IPS-11a (cell line): Measurements from ENCODE around the gene COX14.

Experiments
- H3K4me3 ChIP-seq: one replicate; pipeline ENCODE4 v1.5.1; 2013; ENCODE audit warnings: low read depth, low read length, control low read depth

Gene COX14

DNA sequence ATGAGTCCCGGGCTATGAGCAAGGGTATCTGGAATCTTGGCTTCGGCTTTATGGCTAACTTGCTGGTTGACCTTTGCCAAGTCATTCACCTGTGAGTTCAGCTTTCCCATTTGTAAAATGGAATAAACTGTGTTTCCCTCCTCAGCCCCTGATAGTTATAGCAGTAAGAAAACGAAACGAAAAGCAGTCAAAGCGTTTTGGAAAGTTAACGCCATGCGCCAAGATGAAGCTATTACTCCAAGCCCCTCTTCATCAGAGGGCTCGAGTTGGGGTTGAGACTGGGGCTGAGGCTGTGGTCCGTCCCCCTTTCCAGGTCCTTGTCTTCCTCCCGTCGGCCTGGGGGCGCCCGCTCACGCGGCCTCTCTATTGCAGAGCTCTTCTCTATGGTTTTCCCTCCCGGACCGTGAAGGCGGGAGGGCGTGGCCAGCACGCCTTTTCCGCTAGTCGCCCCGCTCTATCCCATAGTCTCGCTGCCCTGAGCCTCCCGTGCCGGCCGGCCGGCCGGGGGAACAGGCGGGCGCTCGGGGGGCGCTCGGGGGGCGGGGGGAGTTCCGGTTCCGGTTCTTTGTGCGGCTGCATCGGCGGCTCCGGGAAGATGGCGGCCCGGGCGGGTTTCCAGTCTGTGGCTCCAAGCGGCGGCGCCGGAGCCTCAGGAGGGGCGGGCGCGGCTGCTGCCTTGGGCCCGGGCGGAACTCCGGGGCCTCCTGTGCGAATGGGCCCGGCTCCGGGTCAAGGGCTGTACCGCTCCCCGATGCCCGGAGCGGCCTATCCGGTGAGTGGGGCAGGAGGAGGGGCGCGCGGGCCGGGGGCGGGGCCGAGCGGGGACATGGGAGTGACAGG is 27.0 kb upstream of the COX14 start, which contains the start of gene SMARCD1:
TSS of gene SMARCD1 (plus strand) at position 568 of the 840 bp plus-strand sequence. CDS start at position 596, 28 bp downstream.
- peak within 1 kb of the TSS; percentile 81 for H3K4me3 ChIP-seq

DNA sequence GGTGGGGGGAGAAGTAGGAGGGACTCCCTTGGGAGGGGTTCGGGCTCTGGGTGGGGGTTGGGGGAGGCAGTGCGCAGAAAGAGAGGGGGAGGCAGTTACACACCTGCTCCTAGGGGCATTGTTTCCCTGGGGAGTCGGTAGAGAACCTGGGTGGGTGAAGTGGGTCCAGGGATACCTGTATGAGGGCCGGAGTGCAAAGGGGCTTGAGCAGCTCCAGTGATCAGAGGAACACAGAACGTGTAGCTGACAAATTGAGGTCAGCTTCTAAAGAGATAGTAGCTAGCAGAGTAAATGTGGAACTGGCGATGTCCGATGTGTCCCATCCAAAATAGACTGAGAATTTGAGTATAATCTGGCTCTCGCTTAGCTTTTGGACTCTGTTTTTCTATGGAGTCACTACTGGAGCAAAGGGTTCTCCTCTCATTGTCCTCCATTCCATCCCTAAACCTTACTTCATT is 26.4 kb upstream of the COX14 start:
- peak overlapping the region; percentile 69 for H3K4me3 ChIP-seq

DNA sequence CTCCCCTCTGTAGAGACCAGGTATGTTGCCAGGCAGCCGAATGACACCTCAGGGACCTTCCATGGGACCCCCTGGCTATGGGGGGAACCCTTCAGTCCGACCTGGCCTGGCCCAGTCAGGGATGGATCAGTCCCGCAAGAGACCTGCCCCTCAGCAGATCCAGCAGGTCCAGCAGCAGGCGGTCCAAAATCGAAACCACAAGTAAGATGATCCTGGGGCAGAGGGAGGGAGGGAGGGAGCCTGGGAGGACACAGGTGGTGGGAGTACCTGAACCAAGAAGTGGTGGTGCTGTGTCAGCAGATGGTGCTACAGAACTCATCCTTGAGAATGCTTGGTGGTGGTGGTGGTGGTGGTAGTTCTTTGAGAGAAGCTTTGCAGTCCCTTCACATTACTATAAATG is 25.9 kb upstream of the COX14 start:
- peak overlapping the region; percentile 69 for H3K4me3 ChIP-seq

DNA sequence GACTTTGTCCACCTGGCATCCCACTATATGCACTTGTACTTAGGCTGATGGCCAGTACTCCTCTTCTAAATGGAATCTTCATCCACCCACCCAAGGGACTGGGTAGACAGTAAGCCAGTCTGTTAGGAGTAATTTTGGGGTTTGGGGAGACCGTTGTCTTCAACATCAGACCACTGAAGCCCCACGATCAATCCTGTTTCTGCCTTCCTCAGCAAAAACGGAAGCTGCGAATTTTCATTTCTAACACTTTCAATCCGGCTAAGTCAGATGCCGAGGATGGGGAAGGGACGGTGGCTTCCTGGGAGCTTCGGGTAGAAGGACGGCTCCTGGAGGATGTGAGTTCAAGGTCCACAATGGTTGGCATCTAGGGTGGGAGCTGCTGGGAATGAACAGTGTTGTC is 24.9 kb upstream of the COX14 start:
- H3K4me3 ChIP-seq: no peak overlapping the region

DNA sequence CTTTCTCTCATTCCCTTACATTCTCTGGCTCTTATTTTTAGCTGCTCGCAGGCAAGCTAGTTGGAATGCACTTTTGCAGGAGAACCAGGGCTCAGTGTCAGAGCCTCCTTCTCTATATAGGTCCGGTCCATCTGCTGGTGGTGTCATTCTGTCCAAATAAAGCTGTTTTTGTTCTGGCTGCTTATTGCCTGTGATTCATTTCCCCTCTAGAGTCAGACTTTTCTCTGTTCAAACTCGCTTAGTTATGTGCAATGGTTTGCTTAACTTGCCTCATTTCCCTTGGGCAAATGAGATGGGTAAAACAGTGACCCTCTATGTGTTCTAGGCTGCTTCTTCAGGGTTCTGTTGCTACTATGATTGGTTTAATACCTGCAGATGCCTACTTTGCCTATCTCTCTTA is 24.0 kb upstream of the COX14 start:
- H3K4me3 ChIP-seq: no peak overlapping the region

DNA sequence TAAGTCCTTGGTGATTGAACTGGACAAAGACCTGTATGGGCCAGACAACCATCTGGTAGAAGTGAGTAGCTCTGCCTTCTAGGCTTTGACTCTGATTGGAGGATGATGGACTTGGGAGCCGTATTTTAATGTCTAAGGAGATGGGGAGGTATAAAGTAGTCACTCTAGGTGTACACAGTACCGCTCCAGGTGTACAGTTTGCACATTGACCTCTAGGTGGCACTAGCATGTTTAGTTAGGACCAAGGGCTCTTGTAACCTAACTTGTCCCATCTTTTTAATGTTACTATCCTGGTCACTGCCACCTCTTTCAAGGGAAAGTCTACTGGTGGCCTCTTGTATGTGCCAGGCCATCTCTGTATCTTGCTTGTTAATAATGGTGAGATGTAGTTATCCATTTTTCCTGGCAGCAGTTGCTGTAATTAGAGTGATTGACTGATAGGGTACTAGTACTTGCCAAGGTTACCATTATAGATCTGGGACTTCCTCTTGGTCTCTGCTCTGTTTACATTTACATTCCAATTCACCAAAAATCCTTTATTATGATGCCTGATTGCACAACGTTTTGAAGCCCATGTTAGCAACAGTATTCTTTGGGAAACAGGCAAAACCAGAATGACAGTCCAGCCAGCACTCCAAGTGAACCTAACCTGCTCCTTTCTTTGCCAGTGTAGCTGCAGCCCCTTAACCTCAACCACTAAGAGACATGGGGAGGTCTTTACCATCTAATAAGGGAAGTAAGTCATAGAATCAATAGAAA is 23.3 kb upstream of the COX14 start:
- H3K4me3 ChIP-seq: no peak overlapping the region

DNA sequence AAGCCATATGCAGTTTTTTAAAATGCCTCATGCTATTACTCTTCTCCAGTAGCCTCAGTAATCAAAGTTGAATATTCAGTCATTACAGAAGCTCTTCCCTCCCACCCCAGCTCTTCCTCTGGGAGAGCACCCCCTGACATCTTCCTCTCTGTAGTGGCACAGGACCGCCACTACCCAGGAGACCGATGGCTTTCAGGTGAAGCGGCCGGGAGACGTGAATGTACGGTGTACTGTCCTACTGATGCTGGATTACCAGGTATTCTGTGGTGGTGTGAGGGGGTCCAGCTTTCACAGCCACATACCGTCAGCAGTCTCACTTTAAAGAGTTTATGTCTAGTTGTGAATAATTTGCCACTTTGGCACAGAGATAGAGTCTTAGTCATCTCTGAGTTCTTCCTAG is 22.3 kb upstream of the COX14 start:
- H3K4me3 ChIP-seq: no peak overlapping the region

DNA sequence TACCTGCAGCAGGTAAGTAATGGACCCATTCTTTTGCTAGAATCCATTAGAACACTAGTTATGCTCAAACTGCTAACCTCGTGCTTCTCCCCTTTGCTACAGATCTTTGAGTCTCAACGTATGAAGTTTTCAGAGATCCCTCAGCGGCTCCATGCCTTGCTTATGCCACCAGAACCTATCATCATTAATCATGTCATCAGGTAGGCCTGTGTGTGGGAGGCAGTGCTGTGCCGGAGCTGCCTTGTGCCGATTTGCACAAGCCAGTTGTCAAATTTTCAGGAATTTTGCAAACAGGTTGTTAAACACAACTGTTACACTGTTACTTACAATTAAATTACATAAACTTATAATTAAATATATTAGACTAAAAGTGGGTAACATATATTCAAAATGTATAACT is 21.6 kb upstream of the COX14 start:
- H3K4me3 ChIP-seq: no peak overlapping the region

DNA sequence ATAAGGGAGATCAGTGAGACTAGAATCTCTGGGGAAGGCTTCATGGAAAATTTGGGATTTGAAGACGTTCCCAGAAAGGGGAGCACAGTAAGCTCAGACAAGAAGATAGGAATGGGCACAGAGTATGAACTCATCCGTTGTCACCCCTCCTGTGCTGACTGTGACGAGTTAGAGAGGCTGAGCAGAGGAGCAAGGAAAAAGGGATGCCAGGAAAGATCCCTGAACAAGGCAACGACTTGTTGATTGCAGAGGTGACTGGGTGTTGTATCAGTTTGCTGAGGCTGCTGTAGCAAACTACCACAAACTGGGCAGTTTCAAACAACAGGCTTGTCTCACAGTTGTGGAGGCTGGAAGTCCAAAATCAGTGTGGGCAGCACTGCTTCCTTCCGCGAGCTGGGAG is 14.1 kb upstream of the COX14 start:
- H3K4me3 ChIP-seq: no peak overlapping the region

DNA sequence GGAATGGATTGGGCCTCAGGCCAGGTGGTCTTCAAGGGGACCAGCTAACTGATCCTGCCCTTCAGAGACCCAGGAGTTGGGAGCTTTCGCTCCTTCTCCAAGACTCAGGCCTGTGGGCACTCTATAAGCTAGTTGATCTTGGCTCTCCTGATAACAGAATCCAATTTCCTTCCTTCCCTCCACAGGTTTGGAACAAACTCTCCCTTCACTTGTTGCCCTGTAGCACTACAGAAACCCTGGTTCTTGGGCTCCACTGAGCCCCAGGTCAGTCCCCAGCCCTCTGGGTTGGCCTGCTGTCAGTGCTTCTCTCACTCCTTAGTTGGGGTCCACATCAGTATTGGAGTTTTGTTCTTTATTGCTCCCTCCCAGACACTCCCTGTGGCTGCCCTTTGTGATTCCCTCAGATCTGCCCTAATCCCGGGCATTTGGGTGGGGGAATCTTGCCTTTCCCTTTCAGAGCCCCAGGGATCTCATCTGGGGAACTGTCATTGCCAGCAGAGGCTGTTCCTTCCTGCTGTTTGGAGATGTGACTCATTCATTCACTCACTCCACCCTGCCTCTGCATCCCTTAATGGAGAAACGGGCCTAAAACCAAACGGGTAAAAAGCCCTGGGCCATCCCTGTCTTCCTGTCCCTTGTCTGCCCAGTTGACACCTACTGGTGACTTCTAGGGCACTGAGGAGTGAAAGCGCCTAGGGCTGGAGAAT is 12.6 kb upstream of the COX14 start:
- no peak overlapping the region for H3K4me3 ChIP-seq

DNA sequence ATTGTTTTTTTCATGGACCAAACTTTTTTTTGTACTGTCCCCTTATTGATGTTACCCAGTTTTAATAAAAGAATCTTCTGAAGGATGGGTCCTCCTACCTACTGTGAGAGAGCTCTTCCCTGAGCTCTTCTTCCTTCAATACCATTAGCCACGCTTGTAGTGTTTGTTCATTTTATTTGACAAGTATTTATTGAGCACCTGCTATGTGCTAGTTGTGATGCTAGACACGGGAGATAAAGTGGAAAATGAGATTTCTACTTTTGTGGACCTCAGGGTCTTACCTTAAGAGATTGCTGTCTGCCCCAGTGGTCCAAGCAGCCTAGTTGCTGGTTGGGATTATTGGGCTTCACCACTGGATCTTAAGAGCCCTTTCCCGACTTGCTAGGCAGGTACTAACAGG is 11.5 kb upstream of the COX14 start:
- no peak overlapping the region for H3K4me3 ChIP-seq

DNA sequence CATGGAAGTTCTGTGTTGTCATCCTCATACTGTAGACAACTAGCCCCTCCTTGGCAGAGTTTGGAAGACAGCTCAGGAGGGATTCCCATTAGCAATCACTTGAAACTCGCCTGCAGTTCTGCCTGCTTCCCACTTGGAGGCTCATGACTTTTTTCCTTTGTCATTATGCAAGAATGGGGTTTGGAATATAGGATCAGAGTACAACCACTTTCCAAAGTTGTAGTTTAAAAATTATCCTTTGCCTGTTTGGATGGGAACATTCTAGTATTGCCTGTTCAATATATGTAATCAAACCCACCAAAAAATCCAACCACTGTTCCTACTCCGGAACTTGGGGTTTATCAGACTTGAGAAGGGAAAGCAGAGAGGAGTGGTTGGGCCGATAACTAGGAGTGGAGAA is 10.4 kb upstream of the COX14 start:
- no peak overlapping the region for H3K4me3 ChIP-seq

DNA sequence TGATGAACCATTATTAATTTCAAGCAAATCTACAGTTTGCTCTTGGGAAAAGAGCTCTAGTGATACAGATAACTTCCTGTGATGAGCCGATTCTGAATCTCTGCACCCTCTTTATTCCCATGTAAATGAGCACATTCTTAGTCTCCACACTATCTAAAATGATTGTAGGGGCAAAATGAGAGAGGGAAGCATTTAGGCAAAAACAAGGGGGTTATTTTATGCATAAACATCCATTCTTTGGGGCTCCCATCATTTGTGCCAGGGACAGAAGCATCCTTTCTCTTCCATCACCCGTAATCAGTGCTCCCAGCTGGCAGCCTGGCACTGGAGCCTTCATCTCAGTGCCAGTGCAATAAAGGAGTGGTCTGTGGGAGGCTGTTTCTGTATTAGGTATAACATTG is 9.9 kb upstream of the COX14 start:
- H3K4me3 ChIP-seq: no peak overlapping the region

DNA sequence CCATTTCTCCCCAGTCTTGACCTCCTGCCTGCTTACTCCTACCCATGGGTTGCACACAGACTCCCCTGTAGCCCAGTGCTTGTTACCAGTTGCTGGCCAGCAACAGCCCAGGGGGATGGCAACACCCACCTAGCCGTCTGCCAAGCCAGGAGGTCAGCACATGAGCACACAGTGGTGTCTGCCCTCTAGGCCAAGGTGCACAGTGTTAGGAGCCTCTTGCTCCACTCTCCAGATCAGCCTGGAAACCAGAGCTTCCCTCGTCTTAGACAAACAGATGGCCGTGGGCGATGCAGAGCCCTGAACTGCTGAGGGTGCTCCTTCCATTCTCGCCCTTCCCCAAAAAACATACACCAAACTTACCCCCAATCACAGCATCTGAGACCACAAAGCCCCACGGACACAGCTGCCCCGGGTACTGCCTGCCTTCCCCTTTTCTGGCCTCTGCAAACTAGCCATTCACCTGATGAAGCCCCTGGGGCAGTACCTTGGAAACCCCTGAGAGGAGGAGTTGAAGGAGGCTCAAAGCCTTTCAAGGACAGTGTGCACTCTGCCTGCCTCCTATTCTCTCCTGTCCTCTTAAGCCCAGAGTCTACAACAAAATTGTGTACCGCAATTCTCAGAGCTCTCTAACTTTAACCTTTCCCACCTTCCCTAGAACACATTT is 9.3 kb upstream of the COX14 start:
- H3K4me3 ChIP-seq: no peak overlapping the region

DNA sequence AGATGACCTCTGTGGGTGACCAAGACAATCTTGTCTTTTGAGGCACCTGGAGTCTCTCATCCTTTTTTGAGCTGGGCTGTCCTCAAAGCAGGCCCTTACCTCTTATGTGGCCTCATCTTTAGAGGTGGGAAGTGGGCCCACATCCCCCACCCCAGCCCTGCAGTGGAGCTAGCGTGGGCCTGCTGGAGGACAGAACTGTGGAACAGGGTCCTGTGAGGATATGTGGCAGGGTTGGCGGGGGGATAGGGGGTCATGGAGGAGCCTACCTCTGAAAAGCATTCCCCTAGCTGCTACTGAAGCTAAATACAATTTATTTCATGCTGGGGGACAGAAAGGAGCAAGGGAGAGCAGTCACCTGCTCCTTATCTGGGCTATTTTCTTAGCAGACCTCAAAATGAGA is 8.7 kb upstream of the COX14 start:
- H3K4me3 ChIP-seq: no peak overlapping the region

DNA sequence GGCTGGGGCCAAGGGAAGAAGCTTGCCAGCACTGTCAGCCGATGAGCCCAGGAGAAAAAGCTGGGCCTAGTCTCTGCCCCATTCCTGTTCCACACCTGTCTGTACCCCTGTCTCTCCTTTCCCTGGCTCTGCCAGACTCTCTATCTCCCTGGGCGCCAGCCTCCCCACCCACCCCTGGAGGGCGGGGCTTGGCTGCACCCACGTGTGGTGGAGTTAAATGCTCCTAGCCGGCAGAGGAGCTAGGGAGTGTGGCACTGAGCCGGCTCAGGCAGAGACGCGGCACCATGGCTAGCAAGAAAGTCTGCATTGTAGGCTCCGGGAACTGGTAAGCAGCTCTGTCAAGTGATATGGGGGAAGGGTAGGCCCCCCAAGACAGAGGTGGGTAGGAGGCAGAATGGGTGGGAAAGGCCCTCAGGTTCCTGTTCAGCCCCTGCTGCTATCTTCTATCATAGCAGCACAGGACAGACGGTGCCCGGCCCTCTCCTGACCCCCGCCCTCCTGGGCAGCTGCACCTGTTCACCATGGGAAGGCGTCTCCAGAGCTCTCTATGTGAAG is 8.2 kb upstream of the COX14 start, which contains the start of gene GPD1:
TSS of gene GPD1 (plus strand) at position 242 of the 555 bp plus-strand sequence. CDS start at position 285, 43 bp downstream.
- no peak within 1 kb of the TSS for H3K4me3 ChIP-seq

DNA sequence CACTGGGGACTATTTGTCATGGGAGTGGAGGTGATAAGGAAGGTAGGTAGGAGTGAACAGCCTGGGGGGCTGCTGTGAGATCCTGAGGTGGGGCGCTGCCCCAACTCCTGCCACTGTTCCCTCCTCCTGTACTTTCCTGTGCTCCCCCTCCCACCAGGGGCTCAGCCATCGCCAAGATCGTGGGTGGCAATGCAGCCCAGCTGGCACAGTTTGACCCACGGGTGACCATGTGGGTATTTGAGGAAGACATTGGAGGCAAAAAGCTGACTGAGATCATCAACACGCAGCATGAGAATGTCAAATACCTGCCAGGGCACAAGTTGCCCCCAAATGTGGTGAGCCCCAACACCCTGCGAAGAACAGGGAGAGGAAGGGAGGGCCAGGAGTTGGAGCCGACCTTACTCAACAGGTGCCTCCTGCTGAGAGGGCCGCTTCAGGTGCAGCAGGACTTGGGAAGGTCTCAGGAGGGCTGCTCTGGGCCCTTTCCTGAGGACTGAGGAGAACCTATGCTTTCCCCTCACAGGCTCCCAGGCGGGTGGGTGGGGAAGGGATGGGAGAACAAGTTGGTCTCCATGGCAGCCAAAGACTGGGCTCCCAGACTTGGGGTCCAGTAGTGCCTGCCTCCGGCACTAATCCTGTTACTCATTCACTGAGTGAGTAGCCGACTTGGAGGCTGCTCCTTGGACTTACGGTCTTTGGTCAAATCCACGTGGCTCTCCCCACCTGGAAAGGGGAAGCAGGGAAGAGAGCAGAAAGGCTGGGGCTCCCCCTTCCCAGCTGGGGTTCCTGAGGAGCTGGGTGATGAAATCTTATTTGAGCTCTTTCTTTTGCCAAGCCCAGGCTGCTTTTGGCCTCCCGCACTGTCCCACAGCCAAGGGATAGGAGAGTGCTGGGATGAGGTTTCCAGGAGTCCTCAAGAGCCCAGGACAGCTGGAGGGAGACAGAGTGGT is 7.3 kb upstream of the COX14 start:
- no peak overlapping the region for H3K4me3 ChIP-seq

DNA sequence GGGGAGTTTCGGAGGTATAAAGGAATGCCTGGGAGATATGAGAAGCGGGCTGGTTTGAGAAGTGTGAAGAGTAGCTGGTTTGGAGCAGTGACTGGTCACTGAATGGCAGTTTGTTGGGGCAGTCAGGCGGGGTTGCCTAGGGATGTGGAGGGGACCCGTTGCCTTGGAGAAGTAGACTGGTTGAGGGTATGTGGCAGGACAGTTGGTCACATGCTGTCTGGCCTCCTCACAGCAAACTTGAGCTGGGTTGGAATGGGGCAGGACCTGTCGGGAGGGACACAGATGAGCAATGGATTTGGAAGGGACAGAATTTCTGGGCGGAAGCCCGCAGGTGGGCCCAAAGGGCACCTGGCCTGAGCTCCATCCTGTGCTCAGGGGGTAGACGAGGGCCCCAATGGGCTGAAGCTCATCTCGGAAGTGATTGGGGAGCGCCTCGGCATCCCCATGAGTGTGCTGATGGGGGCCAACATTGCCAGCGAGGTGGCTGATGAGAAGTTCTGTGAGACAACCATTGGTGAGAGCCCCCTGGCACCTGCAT is 6.1 kb upstream of the COX14 start:
- no peak overlapping the region for H3K4me3 ChIP-seq

DNA sequence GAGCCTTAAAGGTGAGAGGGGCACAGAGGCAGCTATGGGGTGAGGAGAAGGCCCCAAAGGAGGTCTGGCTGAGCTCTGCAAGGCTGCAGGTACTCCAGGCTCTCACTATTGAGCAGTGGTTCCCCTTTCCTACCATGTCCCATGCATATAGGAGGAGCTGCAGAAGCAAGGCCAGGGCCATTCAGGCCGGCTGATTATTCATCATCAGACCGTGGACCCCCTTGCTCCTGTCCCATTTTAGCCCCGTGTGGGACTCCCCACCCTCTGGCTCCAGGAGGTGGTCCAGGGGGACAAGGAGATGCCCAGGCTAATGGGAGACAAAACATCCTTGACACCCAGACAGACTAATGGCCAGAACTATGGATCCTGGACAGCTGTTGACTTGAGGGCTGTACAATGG is 5.1 kb upstream of the COX14 start:
- no peak overlapping the region for H3K4me3 ChIP-seq
